Activated gamma-delta T cell treated with anti-CD3 and anti-CD28 coated beads, Interleukin-2, amount 50 U/mL, for 16 hours (primary cell): Measurements from ENCODE around the gene TBC1D8.

Experiments
- DNase-seq: peaks from one replicate; pipeline ENCODE4 v3.0.0-alpha.2; 2020; ENCODE audit warnings: low read depth

The TBC1D8 gene

GRCh38 chr2:100976645-100977391 lies 174.4 kb downstream of the TBC1D8 start:
- no peak for DNase-seq

- DNase-seq, result no peak
These were observed 175.1 kb downstream of the TBC1D8 start for GRCh38 chr2:100976061-100976460.

DNA sequence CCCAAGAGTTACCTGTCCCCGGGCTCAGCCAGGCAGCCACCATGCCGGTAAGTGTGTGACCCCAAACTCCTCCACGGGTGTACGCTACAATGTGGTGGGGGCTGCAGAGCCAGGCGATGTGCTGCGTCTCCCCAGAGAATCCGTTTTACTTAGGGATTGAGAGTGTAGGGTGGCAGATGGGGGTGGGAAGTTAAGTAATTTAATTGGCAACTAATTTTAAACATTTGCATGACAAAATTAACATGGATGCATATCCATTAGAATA lies 175.7 kb downstream of the TBC1D8 start:
- DNase-seq, result no peak

DNA sequence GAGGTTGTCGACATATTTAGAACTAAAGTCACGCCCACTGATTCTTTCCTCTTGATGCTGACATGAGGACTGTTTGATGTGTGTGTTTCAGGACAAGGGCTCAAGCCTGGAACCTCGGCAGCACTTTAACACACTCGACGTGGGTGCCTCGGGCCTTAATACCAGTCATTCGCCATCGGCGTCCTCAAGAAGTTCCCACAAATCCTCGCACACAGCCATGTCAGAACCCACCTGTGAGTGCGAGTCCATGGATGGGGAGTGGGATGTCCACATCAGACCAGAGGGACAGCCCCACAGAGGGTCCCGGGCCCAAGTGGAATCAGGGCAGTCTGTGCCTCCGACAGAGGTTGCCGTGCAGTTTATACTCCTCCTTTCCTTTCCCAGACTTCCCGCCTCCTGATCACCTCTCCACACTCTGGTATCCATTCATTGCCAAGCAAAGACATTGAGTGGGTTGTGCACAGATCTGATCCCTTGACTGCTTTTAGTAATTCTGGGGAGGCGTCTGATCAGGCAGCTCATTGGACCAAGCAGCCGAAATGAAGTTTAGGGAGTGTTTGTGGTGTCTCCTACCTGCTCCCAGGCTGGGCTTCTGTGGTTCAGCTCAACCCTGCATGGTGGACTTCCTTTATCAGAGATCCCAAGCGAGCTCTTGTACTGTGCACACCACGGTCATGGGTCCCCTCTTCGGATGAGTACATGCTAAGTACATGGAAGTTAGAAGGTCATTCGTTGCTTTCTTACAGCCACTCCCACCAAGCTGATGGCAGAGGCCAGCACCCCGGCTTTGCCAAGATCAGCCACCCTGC lies 176.3 kb downstream of the TBC1D8 start:
- DNase-seq, result no peak

DNA sequence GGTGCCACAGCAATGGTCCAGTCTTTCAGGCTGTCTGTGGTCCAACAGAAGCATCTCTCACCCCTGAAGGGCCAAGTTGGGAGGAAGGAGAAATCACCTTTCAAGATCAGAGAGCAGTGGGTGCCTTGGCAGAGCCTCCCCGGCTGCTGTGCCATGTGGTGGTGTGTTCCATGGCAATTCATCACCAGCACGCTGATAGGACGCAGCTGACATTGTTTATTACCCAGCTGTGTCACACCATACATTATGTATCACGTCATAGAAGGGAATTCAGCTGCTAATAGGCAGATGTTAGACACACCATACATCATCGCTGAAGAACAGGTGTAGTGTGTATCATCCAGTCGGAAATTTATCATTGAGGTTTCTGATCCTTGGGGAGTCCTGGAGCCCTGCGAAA lies 178.7 kb downstream of the TBC1D8 start:
- DNase-seq, result no peak

GRCh38 chr2:100971221-100971620 lies 180.0 kb downstream of the TBC1D8 start:
- no peak for DNase-seq

DNA sequence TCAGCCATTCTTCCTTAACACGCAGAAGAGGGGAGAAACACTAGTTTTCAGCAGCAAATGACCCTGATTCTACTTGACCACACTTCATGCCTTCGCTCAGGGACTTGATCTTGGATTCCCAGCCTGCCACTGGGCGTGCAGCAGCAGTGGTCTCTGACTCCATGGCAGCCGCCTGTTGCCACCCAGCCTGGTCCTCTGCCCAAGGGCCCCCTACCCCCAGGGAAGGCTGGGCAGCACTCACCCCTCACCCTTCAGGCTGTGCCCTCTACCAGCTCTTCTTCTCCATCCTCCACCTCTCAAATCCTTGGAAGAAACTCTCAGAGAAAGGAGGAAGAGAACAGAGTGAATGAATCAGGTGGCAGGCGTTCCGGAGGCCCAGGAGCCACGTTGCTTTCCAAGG lies 181.2 kb downstream of the TBC1D8 start:
- DNase-seq, result no peak

- DNase-seq, result no peak
These were observed 182.7 kb downstream of the TBC1D8 start for GRCh38 chr2:100968146-100969145.

DNA sequence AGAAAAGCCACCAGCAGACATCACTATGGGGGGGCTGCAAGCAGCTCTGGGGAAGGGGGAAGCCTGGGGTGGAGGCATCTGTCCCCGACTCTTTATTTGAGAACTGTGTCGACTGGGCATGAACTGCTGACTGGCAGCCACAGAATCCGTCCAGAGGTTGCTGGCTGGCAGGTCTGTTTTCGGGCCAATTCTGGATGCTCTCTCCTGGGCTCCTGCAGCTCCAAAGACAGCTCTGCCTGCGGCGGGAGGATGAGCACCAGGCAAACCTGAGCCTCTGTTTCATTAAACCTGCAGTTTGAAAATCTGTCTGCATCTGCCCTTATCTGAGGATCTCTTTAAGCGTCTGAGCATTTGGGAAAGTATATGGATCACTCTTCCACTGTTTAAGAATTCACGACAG lies 183.5 kb downstream of the TBC1D8 start:
- no peak for DNase-seq

- no peak for DNase-seq
These were observed 185.6 kb downstream of the TBC1D8 start for GRCh38 chr2:100965596-100965995.

GRCh38 chr2:100964681-100965169 lies 186.5 kb downstream of the TBC1D8 start:
- no peak for DNase-seq

DNA sequence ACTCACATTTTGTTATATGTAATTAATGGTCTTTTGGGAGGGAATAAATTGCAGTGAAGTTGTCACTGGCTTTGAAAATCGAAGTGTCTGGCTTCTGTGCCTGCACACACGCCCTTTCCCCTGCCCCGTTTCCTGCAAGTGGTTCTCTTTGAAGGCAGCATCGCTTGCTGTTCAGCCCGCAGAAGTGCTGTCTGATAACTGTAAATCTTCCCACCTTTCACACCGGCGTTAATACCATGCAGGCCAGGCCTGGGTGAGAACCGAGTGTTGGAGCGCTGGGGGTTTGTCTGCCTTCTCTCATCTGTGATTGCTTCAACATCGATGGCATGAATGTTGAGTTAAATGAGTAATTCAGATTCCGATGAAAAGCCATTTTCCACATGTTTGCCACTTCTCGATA lies 187.0 kb downstream of the TBC1D8 start:
- DNase-seq, result no peak

GRCh38 chr2:100963026-100963375 lies 188.2 kb downstream of the TBC1D8 start:
- DNase-seq, result no peak

GRCh38 chr2:100962366-100963025 lies 188.7 kb downstream of the TBC1D8 start:
- DNase-seq, result no peak

DNA sequence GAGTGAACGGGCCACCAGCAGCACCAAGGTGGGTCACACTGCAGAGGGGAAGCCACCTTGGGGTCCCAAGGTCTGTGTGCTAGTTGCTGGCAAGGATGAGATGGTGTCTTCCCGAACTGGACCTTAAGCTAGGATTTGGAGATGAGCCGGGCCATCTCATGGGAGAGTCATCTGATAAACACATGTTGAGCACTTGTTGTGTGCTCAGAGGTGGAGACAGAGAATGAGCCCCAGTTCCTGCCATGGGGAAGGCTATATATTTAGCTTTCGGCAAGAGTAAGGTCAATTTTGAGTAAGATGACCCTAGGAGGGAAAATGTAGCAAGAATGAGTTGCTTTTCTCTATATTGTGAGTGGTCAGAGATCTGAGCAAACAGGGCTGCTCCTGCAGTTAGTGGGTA lies 190.5 kb downstream of the TBC1D8 start:
- no peak for DNase-seq

DNA sequence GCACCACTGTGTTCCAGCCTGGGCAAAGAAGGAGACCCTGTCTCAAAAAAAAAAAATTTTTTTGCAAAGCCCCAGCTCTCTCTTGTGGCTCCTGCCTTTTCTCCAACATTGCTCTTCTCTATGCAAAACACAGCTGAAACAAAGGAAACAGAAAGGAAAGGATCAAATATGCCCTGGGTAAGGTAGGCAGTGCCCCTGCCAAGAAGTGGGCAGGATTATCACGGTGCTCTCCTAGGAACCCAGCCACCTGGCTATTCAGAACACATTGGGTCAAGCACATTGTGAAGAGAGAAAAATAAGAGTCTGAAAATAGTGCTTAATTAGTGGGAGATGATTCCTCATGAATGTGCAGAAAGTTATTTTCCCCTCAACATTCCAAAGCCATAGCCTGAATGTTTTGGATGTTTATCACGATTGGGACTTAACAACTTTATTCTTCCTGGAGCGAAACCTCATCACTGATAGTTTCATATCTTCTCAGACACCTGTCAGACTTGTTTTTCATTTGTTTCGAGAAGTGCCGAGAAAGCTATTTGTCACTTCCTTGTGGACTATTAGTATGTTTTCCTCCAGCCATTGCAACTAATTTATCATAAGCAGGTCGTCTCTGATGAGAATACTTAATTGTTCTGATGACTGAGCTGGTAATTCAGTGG lies 191.8 kb downstream of the TBC1D8 start:
- no peak for DNase-seq

DNA sequence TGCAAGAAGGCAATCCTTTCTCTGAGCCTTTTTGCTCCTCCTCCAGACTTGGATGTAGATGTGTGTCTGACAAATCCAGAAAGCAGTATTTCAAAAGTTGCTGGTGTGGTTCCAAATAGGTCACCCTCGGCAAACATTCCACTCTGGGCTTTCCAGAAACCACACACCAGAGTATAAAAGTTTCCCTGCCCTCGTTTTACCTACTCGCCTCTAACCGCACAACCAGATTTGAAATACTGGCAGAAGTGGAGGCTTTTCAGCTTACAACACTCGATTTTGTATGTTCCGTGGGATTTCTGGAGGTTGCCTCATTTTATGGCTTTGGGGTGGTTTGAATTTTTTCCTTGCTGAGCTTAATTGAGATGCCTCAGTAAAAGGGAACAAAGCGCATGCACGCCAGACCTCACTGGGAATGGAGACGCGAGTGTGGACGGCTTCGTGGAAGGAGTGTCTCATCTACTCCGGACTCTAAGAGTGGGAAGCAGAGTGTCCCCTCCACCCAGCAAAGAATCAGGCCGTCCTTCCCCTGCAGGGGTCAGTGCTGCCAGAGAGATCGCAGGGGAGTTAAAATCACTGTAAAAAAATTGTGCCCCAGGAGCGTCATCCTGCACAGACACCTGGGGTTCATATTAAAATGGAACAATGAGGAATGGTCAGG lies 193.1 kb downstream of the TBC1D8 start:
- no peak for DNase-seq
